Hematopoietic multipotent progenitor cell treated with erythropoietin and hydrocortisone succinate and interleukin-3 and kit ligand, for 15 days (in vitro differentiated cells): ENCODE measurements around the gene RPIA.
"Not testable (repeated sequence)": the region's sequence is repeated elsewhere in the genome, so short reads cannot be mapped to it uniquely, and the experiment has no call there.

ENCODE experiments used
- DNase-seq: peaks from one replicate; pipeline ENCODE4 v3.0.0-alpha.2; 2015; ENCODE audit warnings: low spot score

RPIA gene

DNA sequence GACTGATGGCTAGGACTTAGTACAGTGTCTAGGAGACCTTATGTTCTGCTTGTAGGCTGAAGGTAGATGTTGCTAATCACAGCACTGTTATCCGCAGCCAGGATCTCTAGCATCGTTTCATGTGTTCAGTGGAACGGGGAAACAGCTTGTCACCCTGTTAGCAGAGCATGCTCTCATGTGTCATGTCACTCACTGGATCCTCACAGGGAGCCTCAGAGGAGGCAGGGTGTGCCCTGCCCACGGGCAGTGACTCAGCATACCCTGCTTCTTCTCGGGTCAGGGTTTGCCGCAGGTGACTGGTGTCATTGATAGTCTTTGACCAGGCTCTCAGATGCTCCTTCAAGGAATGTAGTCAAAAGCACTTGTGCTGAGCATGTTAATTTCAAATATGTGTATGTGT lies 44.4 kb downstream of the RPIA start:
- peak; percentile 92 for DNase-seq

DNA sequence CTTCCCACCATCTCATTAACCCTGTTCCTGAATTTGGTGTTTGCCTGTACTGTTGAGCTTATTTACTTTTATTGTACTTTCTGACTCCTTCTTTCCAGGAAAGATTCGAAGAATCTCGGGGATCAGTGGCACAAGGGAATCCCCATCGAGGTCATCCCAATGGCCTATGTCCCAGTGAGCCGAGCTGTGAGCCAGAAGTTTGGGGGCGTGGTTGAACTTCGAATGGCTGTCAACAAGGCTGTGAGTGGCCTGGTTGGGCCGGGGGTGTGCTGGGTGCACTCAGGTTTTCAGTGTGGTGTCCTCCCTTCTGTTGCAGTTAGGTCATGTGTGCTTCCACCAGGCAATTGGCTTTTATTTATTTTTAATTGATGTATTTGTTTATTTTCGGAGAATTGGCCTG lies 45.0 kb downstream of the RPIA start:
- DNase-seq, result peak; percentile 31

DNA sequence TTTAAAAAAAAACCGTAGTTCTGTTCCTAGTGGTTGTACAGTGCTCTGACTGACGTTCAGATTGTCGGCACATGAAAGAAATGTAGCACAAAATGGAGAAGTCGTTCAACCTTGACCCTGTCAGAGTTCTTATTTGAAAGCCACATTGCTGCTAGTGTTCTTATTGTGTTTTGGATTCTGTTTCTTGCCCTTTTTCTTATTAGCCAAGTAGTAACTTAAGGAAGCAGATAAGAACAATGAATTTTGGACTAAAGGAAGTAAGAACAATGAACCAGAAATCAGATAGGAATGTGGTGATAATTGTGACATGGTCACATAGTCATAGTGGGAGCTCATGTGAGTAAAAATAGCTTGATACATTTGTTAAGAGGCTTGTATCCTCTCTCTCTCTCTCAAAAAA lies 45.9 kb downstream of the RPIA start:
- no peak for DNase-seq

DNA sequence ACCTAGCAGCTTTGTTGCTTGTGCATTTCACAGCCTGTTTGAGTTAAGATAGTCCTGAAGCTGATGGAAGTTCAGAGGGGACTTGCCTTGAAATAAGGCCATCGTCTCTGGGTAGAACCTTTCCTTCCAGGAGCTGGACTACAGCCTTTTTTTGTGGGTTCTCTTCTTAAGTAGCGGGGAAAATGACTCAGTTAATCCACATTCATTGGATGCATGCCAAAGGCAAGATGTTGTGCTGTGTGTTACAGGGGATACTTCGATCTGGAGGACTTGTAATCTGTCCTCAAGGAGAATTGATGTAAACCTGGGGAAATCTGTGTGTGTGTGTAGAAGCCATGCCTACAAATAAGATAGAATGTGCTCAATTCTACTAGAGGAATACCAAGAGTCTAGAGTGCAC lies 46.8 kb downstream of the RPIA start:
- peak; percentile 59 for DNase-seq

DNA sequence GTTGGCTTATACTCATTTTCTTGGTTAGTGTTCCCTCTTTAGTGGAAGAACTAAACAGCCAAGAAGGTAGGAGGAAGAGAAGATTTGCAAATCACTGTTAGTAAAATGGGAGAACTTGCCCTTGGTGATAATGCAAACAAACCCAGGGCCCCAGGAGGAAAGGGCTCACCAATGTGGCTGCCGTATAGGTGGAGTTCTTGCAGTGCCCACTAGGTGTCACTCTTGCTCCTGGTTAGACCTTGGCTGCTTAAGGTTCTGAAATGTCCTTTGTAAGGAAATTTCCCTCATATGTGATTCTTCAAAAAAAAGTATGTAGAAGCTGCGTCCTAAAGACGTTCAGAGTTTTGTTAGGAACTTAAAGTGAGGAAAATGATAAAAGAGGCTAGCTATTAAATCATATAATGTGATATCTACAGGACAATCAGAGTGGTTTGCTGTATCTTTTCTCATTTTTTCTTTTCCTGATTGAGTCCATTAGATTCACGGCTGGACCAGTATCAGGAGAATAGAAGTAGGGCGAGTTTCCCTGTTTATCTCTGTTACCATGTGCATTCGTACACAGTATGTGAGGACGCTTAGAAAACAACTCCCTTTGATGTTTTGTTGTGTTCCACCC lies 48.6 kb downstream of the RPIA start:
- peak; percentile 85 for DNase-seq

DNA sequence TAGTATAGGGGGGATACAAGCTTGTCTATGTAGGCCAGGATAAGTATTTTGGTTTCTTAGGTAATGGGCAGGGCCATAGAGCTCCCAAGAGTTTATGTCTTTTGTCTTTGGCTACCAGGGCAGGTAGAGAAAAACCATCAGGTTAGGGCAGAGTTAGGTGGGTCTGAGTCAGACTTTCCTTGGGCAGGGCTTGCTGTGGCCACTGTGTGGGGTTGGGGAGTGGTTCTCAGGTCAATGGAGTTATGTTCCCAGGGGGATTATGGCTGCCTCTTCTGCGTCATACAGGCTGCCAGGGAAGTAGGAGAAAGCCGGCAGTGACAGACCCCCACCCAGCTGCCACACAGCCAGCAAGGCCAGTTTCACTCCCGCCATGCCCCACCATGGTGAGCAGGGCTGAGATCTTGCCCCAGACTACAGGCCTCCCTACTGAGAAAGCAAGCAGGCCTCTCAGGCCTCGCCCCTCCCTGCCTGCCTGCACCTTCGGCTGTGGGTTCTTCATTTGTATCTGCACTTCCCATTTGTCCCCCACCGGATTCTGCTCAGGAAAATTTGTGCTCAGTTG lies 55.5 kb downstream of the RPIA start:
- no peak for DNase-seq

DNA sequence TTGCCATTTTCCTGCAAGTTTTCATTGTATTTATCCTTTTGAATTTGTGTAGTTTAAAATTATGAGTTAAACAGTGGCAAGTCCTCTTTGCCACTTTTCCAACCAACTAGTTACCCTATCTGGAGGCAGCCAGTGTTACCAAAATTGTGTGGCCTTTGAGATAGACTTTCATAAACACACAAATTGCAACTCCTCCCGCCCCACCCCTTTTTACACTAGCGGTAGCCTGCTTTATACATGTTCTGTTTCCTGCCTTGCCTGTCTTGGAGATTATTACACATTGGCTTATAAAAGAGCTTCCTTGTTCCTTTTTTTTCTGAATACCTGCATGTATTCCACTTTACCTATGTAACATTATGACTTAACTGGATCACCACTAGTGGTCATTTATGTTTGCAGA lies 56.5 kb downstream of the RPIA start:
- DNase-seq, result peak; percentile 74

DNA sequence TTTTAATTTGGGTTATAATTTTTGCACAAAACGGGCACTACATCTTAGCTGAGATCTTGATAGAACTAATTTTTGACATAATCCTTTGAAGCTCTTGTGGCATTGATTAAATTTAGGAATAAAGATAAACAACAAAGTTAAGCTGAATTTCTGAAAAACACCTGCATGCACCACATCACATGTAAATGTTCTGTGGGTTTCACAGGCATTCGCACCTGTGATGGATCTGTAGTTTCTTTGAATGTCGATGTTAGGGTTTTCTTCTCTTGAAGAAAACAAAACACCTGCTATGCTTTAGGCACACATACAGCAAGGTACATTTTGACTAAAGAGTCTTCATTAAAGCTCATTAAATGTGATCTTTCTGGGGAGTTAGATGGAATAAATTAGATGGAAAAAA lies 60.3 kb downstream of the RPIA start:
- DNase-seq, result no peak

DNA sequence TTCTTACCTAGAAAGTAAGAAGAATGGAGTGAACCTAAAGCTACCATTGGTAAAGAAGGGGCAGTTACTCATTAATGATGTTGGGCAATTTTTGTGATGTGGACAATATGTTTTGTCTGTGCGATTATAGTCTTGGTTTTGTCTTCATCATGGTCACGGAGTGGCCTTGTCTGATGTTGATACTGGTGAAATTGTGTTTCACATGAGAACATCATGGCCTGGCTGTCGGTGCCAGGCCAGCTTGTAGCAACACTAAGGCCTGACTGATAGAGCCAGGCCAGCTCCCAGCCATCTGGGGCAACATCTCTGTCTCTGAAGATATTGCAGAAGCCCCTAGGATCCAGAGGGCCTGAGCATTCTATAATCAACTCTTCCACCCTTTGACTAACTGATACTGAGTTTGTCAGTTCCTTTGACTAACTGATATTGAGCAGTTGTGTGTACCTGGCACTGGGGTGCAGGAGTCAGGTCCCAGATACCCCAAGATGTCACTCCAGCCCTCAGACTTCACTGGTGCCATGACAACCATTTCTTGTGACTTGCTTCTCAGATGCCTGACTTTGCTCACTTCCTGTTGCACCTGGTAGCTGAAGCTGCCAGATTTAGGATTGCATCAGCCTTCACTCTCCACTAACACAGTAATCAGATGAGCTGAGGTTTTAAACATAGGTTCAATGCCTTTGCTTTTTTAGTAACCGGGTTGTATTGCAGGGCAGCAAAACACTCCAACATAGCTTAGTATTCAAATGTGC lies 62.5 kb downstream of the RPIA start:
- no peak for DNase-seq

DNA sequence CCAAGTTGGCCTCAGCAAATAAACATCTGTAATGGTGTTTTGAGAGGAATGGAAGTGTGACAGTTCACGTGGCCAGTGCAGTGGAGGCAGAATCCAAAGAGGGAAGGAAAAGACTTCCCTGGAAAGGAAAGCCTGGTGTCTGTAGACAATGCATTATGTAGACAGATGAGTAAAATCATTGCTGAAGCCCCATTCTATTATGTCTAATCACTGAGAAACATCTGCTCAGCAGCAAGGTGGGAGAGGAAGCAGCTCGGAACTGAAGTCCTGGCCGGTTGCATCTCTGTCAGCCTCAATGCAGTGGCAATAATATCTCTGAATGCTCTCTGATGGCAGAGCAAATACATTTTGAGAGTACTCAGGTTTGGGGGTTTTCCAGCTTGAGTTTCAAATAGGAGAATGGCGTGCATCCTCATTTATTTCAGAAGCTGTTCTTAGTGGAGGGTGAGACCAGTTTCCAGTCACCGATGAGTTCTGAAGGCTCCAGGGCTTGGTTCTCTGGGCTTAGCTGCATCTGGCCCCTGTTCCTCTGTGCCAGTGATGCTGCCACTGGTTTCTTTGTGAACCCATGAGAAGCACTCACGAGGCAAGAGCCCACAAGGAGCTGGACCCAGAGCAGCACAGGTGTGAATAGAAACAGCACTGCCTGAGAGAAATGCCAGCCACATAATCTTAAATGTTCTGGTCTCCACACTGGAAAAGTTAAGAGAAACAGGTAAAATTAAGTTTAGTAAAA lies 63.3 kb downstream of the RPIA start:
- no peak for DNase-seq

DNA sequence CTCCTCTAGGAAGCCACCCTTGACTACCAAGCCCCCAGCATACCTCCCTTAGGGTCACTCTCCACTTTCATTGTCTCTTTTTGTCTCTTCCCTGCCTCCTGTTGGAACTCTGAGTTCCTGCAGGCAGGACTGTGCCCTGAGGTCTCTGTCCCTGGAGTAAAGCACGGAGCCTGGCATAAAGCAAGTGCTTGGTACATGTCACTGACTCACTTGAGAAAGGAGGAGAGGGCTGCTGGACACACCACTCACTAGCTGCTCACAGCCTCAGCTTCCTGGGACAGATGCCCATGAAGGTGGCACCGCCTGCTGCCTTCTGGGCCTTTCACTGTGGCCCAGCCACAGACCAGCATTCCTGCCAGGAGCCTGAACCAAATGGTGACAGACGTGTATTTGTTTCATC lies 64.4 kb downstream of the RPIA start:
- no peak for DNase-seq

DNA sequence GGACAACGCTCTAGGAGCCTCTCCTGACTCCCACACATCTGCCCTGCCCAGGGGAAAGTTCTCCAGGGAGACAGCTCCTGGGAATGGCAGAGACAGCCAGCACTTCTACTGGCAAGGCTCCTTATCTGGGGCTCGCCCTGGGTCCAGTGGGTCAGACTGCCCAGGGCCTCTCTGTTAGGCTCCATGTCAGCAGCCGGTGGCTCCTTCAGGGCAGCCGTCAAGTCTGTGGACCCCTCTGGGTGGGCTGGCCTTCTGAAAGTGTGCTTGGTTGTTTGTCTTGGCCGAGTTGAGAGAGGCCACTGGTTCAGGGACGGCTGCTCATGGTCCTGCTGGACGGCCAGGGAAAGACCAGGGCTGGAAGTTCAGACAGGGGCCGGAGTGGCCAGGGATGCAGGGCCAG lies 65.6 kb downstream of the RPIA start:
- DNase-seq, result no peak

DNA sequence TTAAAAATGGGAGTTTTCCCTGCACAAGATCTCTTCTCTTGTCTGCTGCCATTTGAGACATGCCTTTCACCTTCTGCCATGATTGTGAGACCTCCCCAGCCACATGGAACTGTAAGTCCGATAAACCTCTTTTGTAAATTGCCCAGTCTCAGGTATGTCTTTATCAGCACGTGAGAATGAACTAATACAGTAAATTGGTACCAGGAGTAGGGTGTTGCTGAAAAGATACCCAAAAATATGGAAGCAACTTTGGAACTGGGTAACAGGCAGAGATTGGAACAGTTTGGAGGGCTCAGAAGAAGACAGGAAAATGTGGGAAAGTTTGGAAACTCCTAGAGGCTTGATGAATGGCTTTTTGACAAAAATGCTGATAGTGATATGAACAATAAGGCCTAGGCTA lies 67.2 kb downstream of the RPIA start:
- not testable (repeated sequence) for DNase-seq

DNA sequence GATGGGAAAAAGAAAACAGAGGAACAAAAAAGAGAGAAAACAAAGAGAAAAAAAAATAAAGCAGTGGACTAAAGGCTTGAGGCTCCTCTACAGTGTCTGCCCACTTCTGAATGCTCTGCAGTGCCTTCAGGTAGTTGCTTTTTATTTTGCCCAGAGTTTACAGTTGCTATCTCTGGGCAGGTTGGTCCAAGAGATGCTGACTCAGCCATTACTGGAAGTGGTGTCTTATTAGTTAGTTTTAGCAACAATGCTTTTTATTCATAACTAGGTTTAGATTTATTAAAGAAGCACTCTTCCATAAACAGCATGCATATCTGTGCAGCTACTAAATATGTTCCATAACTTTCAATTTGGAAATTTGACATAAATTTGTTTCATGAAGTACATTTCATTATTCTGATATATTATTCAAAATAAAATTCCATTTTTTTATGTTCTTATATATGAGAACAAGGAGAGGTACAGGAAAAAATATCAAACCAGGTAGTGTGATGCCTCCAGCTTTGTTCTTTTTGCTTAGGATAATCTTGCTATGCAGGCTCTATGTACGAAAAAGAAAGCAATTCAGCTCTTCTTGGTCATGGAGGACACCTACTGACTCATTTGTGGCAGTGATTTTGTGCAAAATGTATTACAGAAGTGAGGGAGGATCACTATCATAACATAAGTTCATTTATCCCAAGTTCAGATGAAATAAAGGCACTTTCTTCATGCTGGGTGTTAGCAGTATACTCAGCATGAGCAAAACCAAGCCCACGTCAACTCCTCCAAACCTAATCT lies 69.5 kb downstream of the RPIA start:
- no peak for DNase-seq

DNA sequence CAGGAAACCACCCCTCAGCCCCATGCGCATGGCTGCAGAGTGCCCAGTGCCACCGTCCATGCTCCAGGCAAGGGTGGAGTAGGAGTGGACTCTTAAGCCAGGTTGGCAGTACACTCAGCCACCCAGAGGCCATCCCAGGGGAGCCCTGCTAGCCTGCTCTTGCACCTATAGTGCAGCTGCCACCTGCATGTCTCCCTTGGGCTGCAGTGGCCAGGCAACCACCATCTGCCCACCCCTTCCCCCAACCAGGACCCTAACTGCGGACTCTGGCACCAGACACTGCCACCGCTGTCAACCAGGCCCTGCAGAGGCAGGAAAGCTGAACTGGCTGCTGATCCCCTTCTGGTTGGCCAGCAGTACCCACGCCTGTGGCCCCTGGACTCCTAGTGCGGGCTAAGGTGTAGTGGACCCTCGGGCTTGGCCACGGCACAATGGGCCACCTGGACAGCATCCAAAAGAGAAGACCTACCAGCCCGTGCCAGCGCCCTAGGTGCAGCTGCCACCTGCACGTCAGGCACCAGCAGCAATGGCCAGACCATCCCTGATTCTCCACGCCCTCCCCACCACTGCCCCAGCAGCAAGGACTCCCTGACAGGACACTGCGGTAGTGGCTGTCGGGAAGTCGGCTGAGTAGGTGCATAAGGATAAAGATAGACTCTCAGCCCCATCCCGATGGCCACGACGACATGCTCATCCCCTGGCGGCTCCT lies 72.8 kb downstream of the RPIA start:
- DNase-seq, result no peak

DNA sequence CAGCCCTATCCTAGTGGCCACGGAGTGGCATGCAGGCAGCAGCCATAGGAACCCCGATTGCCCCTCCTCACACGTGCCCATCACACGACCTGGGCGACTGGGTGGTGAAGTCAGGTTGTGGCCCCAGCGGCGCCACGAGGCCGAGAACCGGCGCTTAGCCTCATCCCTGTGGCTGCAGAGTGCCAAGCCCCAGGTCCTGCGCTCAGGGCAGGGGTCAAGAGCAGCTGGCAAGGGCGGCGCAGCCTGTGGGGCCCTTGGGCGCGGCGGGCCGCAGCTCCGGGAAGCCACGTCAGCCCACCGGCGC lies 73.3 kb downstream of the RPIA start:
- DNase-seq, result no peak

DNA sequence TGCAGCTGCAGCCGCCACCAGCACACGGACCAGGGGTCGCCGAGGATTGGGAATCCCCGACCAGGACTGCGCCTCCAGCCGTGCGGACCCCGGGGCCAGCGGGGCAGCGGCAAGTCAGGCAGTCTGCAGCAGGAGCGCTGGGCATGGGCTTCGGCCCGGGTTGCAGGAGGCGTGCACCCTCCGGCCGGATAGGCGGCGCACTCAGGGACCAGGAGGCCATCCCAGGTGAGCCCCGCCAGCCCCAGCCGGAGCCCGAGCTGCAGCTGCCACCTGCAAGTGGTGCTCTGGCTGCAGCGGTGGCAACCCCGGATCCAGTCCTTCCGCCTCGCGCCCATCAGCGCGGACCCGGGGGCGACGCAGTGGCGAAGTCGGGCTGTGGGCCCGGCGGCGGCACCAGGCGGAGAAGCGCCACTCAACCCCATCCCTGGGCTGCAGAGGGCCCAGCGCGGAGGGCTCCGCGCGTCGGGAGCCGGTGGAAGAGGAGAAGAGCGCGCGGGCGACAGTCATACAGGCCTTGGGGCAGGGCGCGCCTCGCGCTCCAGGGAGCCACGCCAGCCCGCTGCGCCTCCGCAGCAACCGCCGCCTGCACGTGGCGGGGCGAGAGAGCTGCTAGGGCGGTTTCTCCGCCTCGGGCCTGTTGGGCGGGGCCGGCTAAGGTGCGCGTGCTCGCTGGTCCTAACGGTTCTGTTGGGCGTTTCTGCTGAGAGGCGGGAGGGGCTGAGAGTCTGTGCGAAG lies 73.8 kb downstream of the RPIA start:
- DNase-seq, result peak; percentile 76

DNA sequence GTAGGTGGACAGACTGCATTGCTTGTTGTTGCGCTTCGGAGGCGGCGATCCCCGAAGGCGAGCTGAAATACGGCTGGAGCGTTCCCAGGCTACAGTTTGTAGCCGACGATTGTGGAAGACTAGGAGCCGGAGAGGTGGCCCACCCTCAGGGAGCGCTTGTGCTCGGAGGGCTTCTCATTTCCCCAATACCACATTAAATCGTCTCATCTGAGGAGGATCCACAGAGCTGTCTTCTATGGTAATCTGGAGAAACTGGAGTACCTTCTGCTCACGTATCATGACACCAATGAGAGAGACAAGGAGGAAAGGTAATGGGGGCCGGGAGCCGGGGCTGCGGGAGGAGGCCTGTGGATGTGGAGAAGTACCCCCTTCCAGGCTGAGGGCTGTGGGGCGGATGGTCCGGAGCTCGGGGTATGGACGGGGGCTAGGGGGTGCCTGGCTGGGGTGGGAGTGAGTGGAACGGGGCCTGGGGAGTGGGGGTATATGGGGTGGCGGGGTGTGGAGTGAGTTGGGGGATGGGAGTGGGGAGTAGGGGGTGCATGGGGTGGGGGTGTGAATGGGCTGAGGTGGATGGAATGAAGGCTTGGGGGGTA lies 74.5 kb downstream of the RPIA start:
- not testable (repeated sequence) for DNase-seq

DNA sequence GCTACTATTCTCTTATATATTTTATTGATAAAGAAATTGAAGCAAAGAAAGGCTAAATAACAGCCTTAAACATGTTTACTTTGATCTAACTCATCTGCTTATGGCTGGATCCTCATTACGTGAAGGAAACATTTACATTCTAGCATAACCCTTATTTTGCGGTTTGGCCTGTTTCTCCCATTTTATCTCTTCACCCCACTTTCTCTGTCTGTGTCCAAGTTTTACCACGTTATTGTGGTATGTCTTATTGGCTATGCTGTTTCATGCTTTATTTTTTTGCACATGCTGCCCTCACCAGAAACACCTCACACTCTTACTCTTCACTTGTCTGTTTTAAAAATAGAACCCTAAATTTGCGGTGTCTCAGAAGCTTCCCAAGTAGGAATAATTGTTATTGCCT lies 78.5 kb downstream of the RPIA start:
- DNase-seq, result no peak

DNA sequence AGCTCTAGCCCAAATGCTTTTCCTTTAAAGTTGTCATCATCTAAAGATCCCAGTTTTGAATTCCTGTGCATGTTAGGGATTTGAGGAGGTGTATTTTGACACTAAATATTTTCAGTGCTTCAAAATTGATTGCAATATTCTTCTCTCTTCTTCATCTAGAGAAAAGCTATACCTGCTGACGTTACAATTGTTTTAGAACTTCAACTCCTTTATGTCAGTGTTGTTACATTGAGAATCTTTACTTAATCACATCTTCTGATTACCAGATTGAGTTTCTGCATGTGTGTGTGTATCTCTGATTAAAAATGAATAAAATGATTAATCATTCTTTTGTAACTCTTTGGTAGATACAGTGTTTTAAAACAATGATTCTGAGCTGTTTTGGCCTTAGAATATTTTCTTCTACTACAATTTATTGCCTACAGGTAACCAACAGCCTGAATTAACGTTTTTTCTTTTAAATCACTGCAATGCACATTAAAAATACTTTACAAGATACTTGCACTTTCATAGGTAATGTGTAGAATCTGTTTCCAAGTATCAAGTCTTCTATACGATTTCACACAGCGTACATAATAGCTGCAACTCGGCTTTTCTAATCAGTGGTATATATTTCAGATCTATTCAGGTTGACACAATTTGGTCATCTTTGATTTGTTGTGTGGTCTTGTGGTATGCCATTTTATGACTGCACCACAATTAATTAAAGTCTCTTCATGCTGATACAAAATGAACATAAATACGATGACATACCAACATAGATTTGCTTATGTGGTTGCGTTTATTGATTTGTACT lies 82.0 kb downstream of the RPIA start:
- DNase-seq, result not testable (repeated sequence)
